ENCODE results near the gene LCNL1. TPM values are rescaled to one million over a fixed set of nuclear protein-coding genes. Genes with fewer than 3 reads are reported as not detected.
A peak's percentile ranks its signal among the peaks of the same experiment; 100 is the strongest.

LCNL1 gene
- total and polyA plus RNA-seq, 2 of the 13 experiments (the other 11 are each of a cell fraction or from before 2014, with no cell fraction given): not detected

DNA sequence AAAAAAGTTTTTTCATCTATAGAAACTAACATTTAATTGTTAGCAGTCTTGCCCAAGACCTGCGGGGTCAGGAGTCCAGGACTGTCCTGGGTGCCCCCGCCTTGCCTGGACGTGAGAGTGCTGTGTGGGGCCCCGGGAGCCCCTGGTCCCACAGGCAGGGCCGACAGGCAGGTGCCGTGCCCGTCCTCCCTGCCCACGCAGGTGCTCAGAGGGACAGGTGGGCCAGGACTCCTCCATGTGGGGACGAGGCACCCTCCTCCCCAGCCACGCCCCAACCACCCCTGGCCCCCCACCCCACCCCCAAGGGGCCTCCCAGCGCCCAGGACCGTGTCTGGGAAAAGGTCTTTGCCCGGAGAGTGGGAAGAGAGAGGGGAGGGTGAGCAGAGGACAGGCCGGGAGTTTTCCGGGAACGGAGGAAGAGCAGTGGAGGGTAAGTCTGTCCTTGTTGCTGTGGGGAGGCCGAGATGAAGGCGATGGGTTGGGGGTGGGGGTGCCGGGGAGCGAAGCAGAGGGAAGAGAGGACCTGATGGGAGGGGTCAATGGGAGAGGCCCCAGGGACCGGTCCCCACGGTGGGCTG, 33.5 kb upstream of the LCNL1 start (continued):
- TF ChIP-seq KAT7 (CRISPR knock-in tag; IDR thresholded peaks at IDR 0.05; ENCODE audit: borderline replicate concordance) (no peak), NCOR1 (IDR thresholded peaks at IDR 0.05; ENCODE audit: borderline replicate concordance, low read length) (0 out of 2 replicates have a peak, but pooled peaks have one; percentile 40), ARID2 (CRISPR knock-in tag; IDR thresholded peaks at IDR 0.05; ENCODE audit: borderline replicate concordance) (peak; percentile 45; the same call in 1 of the 2 replicates), FOXP1 (IDR thresholded peaks at IDR 0.05) (no peak), FOXP1 (CRISPR knock-in tag; IDR thresholded peaks at IDR 0.05) (peak; percentile 47; the same call in 1 of the 2 replicates), E2F5 (CRISPR knock-in tag; conservative IDR thresholded peaks at IDR 0.05) (no peak), ZNF296 (CRISPR knock-in tag; conservative IDR thresholded peaks at IDR 0.05) (0 out of 2 replicates have a peak, but pooled peaks have one; percentile 30), HNF4A (CRISPR knock-in tag; IDR thresholded peaks at IDR 0.05) (peak; percentile 85), ZNF703 (CRISPR knock-in tag; IDR thresholded peaks at IDR 0.05; ENCODE audit: borderline replicate concordance) (no peak), RARA (CRISPR knock-in tag; IDR thresholded peaks at IDR 0.05) (peak; percentile 24; the same call in 1 of the 2 replicates), PAF1 (CRISPR knock-in tag; IDR thresholded peaks at IDR 0.05) (no peak), ZNF629 (CRISPR knock-in tag; conservative IDR thresholded peaks at IDR 0.05) (no peak), ZNF790 (CRISPR knock-in tag; IDR thresholded peaks at IDR 0.05; ENCODE audit: borderline replicate concordance) (no peak), HBP1 (CRISPR knock-in tag; IDR thresholded peaks at IDR 0.05; ENCODE audit: low read depth) (peak; percentile 59; the same call in 1 of the 2 replicates), BORCS8-MEF2B (CRISPR knock-in tag; IDR thresholded peaks at IDR 0.05) (no peak; the same call in 1 of the 2 replicates), ZFP36L1 (CRISPR knock-in tag; IDR thresholded peaks at IDR 0.05) (no peak), RBM22 (optimal IDR thresholded peaks at IDR 0.05; ENCODE audit: low read length) (no peak), KDM6A (CRISPR knock-in tag; IDR thresholded peaks at IDR 0.05; ENCODE audit: low read depth) (peak; percentile 41; the same call in 1 of the 2 replicates), ZNF343 (CRISPR knock-in tag; IDR thresholded peaks at IDR 0.05) (no peak), MED1 (CRISPR knock-in tag; IDR thresholded peaks at IDR 0.05) (0 out of 2 replicates have a peak, but pooled peaks have one; percentile 44), ZNF180 (CRISPR knock-in tag; IDR thresholded peaks at IDR 0.05; ENCODE audit: borderline replicate concordance, low read depth) (no peak), MAZ (IDR thresholded peaks at IDR 0.05; ENCODE audit: borderline replicate concordance, low read depth, low read length) (no peak), MAZ (CRISPR knock-in tag; IDR thresholded peaks at IDR 0.05; ENCODE audit: low read depth) (0 out of 2 replicates have a peak, but pooled peaks have one; percentile 19), NFAT5 (CRISPR knock-in tag; IDR thresholded peaks at IDR 0.05) (no peak), EED (CRISPR knock-in tag; IDR thresholded peaks at IDR 0.05) (no peak), ZNF234 (CRISPR knock-in tag; conservative IDR thresholded peaks at IDR 0.05) (no peak)
